Hematopoietic multipotent progenitor cell treated with erythropoietin and hydrocortisone succinate and interleukin-3 and kit ligand, for 8 days (in vitro differentiated cells): ENCODE measurements around the gene SLC26A1.

Experiments
- DNase-seq: peaks from one replicate; pipeline ENCODE4 v3.0.0-alpha.2; 2015

Gene SLC26A1, protein sequence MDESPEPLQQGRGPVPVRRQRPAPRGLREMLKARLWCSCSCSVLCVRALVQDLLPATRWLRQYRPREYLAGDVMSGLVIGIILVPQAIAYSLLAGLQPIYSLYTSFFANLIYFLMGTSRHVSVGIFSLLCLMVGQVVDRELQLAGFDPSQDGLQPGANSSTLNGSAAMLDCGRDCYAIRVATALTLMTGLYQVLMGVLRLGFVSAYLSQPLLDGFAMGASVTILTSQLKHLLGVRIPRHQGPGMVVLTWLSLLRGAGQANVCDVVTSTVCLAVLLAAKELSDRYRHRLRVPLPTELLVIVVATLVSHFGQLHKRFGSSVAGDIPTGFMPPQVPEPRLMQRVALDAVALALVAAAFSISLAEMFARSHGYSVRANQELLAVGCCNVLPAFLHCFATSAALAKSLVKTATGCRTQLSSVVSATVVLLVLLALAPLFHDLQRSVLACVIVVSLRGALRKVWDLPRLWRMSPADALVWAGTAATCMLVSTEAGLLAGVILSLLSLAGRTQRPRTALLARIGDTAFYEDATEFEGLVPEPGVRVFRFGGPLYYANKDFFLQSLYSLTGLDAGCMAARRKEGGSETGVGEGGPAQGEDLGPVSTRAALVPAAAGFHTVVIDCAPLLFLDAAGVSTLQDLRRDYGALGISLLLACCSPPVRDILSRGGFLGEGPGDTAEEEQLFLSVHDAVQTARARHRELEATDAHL

DNA sequence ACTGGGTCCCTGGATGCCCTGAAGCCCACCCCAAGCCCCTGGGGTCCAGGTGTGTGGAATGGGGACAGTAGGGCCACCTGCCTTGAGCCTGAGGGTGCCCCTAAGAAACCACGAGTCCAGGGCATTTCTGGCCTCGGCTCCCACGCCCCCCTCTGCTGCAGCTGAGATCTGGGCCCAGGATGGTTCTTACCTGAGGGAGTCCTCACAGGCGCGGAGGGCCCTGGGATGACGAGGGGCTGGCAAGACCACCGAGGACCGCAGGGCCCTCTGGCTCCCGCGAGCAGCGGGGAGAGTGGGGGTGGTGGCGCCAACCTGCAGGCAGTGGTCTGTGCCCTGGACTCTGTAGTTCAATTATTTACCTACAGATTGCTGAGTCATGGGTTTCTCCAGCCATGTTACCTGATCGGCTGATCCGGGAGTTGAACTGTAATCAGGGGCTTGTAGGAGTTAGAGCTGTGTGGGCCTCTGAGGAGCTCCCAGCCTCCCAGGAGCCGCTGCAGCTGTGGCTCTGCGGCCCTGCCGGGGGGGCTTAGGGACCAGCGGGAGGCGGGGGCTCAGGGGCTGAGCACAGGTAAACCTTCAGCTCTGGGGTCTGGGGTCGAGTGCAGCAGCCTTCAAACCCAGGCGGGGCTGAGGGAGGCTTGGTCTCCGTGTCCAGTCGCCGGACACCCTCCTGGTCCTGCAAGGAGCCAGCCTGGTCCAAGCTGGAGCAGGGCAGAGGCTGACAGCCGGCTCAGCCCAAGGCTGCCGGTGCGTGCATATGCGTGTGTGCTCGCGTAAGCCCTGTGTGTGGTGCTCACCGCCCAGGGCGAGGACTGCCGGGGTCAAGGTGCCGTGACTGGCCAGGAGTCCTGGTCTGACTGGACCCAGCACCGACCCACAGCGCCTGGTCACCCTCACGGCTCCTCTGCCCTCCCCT lies at the start of gene SLC26A1:
TSS of gene SLC26A1 (minus strand) at position 294 of the 919 bp plus-strand sequence. CDS start 1,701 bp downstream, outside the sequence.
- DNase-seq = no peak

DNA sequence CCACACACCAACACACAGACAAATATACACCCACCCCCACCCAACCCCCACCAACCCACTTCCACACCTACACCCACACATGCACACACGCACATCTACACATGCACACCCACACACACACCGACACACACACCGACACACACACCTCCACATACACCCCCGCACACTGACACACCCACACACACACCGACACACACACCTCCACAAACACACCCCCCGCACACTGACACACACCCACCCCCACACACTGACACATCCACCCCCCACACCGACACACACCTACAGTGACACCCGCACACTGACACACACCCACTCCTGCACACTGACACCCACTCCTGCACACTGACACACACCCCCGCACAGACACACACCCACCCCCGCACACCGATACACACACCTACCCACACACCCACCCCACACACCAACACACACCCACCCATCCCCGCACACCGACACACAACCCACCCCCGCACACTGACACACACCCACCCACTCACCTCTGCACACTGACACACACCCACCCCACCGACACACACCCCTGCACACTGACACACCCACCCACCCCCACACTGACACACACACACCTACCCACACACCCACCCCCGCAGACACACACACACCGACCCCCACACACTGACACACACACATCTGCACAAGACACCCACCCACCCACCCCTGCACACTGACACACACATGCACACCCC lies 49.3 kb upstream of the SLC26A1 start:
- DNase-seq = no peak

DNA sequence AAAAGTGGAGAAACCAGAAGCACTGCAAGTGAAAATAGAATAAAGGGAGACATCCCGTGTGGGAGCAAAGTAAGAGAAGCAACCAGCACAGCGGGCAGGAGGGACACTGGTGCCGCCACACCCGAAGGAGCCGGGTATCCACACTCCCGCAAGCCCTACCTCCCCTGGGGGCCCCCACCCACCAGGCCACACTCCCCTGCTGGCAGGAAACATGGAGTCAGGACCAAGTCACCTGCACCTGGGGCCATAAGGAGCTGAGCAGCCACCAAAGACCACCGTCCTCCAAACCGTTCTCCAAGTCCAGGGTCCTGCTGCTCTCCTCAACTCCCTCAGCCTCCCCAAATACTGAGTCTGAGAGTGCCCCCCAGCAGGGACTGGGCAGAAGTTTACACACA lies 48.7 kb upstream of the SLC26A1 start:
- no peak for DNase-seq

DNA sequence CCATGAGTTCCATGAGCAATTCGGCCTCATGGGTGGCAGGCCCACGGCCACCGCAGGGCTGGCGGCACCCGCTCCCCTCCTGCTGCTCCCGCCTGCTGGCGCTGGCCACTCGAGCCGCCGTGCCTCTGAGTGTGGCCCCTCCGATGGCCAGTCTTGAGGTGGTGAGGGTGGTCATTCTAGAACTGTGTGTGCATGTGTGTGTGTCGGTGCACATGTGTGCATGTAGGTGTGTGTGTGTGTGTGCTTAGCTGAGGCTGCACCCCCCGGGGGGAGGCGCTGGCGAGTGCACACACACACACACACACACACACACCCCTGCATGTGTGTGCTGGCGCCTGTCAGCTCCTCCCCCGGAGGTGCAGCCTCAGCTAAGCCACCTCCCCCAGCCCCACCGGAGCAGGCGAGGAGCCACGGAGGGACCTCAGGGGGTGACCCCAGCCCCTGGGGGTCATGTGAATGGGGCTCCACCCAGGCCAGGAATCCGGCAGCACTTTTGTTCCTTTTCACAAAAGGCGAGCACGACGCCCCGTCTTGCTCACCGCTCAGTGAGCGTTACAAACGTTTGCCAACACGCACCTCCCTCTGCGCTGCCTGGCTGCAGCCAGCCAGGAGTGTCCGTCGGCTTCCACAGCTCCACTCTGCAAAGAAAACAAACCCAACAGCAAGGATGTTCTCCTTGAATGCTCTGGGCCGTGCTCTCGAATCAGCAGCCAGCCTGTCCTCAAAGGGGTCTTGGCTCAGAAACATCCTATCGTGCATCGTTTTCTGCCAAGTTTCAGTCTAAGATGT lies 48.1 kb upstream of the SLC26A1 start:
- no peak for DNase-seq

DNA sequence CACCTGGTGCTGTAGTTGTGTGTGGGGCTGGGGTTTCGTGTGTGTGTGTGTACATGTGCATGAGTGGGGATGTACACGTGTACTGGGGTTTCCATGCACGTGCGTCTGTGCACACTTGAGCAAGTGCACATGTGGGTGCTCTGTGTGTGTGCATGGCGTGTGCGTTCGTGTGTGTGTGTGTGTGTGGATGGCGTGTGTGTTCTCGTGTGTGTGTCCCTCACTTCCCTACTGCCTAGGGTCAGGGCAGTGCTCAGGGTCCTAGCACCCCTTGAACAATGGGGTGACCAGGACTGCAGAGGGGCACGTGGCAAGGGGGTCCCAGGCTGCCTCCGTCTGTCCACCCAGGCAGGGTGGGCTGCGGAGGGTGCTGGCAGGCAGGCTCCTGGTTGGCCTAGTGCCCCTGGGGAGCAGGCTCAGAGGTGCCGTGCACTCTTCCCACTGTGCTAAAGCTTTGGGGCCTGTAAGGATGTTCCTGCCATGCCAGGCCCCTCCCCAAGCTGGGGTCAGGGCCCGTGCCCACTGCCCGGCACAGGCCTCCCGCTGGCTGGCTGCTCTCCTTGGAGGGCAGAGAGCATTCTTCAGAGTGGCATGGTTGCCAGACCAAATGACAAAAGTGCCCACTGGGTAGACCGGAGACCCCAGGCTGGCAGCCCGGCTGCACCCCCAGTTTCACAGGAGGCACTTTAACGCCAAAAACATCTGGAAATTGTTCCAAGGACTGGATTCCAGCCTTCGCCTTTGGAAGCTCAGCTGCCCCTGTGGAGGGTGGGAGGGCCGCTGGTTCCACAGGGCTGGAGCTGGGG lies 47.3 kb upstream of the SLC26A1 start:
- no peak for DNase-seq

DNA sequence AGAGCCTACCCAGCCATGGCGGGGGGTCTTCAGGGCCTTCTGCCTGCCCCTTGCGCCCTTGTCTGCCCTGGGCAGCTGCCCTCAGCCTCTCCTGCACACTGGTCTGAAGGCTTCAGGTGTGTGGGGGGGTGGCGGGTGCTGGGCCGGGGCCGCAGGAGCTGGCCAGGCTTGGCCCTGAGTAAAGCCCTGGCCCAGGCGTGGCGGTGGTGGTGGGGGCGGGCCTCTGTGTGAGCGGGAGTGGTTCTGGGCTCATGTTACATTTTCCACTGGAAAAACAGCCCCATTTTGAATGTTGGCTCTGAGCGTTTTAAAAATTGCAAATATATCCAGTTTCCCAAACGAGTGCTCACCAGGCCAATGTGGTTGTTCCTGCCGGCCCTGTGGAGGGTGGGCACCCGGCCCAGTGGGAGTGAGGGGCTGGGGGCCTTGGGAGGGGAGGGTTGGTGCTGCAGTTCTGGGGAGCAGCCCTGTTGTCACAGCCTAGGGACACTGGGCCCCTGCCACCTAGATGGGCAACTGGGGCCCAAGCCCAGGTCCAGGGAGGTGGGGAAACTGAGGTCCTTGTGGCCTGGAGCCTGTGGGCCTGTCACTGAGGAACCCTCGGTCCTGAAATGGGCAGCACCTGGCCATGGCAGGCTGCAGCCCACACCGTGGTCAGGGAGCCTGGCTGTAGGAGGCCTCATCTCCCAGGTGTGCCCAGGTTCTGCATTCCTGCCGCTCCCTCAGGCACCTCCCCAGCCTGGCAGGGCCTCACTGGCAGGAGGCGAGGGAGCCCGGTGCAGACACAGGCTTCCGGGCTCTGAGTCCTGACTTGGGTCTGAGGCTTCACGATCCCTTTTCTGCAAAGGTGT lies 46.5 kb upstream of the SLC26A1 start:
- DNase-seq = no peak

DNA sequence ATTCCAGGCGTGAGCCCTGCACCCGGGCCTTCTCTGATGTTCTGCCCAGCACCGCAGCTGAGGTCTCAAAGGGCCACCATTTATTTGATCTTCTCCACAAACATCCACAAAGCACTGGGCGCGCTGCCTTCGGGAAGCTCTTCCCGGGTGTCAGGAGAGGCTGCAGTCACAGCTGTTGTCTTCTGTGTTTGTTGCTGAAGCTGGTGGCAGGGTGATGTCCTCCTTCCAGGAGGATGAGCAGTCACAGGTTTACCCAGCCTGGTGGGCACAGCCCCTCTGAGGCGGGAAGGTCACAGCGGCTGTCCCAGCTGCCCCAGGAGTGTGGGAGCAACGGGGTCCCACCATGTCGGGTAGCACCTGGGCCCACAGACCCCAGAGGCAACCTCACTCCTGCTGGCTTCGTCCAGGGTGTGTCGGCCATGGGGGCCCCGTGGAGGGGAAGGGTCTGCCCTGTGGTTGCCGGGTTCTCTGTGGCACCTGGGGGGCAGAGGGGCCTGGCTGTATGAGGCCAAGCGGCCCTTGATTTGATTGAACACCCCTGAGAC lies 45.8 kb upstream of the SLC26A1 start:
- no peak for DNase-seq

DNA sequence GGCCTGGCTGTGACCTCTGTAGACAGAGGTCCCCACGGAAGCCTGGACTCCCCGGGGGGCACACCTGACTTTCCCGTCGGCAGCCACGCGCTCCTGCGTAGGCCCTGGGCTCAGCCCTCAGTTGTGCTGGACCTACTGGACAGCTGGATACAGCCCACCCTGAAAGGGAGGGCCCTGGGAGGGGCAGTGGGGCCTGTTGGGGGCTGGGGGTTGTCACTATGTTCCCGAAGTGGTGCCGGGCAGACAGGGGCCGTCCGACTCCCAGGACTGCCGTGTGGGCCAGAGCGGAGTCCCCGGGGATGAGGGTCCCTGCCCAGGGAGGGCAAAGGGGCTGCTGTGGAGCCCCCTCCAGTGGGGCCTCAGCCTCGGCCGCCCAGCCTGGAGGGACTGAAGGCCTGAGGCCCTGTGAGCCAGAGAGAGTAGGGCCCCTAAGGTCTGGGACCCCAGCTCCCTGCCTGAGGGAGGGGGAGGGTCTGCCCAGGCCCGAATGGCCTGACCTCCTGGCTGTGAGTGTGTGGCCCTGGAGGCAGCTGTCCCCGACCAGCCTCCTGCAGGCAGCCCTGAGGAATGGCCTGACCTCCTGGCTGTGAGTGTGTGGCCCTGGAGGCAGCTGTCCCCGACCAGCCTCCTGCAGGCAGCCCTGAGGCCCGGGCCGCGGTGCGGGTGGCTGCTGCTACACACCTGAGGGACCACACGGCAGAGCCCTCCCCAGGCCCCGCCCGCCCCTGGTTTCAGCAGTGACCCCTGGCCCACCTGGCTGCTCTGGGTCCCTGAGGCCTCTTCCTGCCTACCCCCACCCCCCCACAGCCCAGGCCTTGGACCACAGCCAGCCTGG lies 44.0 kb upstream of the SLC26A1 start:
- no peak for DNase-seq

DNA sequence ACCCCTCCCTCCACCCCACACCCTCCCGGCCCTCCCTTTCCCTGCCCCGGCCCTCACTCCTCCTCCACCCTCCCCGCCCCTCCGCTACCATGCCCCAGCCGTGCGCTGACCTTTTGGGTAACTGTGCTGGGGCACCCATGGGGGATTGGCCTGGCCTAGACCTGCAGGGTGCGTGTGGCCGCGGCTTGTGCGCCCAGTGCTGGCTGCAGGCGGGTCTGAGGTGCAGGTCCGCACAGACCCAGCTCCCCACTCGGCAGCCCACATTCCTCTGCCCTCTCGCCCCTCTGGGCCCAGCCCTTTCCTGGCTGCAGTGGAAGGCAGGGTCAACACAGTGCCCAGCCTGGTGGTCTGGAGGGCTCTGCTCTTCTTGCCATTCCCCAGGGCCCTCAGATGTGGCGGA lies 42.9 kb upstream of the SLC26A1 start:
- DNase-seq = no peak

DNA sequence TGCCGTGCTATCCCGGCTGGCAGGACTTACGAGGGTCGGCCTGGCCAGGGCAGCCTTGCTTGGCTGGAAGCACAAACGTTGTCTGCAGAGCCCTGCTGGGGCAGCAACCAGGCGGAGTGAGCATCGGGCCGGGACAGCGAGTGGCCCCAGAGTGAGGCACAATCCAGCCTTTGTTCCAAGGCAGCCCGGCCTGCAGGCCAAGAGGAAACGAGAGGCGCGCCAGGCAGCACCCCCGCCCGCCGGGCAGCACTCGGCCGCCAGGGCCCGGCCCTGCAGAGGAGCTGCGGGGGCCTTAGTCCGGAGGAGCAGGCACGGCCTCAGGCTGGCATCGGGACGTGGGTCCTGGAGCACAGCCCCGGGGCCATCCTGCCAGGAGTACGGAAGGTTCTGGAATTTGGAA lies 42.3 kb upstream of the SLC26A1 start:
- no peak for DNase-seq

DNA sequence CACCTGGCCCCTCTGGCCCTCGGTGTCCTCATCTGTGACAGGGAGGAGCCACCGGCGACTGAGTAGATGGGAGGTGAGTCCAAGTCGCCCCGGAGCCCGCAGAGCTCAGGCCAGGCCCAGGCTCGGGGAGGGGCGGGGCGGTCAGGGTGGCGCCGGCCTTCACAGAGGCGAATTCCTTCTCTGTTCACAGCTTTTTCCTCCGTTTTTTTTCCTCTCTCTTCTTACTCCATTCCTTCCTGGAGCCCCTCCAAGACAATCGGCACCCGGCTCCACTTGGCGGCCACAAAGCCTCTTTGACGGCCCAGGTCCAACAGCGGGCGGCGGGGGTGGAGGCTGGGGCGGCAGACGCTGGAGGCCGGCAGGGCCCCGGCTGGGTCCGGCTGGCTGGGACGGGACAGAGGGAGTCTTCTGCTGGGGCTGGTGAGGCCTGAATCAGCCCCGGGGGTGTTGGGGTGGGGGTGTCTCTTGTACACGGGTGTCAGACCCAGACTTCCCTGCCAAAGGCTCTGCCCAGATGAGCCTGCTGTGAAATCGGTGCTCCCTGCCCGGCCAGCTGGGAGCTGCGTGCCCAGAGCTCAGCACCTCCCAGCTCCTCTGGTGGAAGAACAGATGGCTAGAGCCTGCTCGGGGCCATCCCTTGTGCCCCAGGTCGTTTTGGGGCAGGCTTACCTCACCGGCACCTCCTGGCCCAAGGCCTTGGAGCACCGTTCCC lies 40.8 kb upstream of the SLC26A1 start:
- no peak for DNase-seq

DNA sequence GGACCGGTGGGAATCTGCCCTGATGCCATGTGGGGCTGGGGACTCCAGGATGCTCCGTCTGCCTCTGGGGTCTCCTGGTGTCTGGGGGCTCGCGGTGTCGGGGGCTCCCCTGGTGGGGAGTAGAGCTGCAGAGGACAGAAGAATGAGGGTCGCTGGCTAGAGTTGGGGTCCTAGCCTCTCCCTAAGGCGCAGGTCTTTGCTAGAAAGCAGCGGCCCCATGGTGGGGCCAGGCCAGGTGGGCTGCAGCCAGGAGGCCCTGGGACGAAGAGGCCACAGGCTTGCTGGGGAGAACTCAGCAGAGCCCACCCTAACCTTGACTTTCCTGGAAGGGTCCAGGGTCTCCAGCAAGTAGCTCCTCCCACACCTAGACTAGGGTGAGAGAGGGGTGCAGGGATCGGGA lies 39.7 kb upstream of the SLC26A1 start:
- DNase-seq = no peak

DNA sequence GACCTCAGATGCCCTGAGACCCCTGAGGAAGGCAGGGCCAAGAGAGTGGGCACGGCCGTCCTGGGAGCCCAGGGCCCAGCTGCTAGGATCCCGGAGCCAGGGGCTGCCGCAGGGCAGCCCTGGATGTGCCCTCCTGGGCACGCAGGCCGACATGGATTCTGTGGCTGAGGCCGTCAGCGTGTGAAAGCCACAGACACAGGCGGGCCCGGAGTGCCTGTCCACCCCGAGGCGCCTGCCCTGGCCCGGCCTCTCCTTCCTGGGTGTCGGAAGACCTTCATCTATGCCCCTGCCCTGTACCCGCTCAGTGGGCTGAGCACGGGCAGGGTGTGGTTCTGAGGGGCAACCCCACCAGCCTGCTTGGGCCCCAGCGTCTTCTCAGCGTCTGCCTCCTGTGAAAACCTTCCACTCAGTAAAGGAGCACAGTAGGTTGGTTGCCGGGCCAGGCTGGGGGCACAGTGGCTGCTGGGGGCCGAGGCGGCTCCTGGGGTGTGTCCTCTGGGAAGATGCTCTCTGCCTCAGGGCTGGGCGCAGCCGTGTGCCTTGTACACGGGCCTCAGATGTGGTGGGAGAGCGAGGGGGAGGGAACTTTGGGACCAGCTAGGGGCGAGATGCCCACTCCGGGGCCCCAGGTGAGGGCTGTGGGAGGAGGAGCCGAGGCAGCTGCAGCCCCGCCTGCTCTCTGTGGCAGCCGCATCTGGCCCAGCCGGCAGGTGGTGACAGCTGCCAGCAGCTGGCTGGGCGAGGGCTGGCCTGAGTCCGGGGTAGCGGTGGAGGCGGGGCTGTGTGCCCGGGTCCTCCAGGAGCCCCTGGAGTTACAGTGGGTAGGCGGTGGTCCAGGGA lies 39.0 kb upstream of the SLC26A1 start:
- no peak for DNase-seq

DNA sequence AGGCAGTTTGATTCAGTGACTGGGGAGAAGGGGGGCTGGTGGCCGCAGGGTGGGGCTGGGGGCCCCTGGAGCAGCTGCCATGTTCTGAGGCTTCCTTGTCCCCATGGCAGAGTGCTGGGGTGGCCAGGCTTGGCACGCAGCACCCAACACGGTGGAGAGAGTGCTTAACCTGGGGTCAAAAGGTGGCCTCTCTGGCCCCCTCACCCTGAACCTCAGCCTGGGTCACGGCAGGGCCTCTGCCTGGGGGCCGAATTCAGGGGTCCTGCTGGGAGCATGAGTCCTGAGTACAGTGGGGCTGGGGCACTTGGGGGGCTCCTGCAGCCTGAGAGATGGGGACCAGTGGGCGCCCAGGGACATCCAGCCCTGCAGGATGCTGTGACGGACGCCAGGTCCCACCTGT lies 38.1 kb upstream of the SLC26A1 start:
- DNase-seq = no peak

DNA sequence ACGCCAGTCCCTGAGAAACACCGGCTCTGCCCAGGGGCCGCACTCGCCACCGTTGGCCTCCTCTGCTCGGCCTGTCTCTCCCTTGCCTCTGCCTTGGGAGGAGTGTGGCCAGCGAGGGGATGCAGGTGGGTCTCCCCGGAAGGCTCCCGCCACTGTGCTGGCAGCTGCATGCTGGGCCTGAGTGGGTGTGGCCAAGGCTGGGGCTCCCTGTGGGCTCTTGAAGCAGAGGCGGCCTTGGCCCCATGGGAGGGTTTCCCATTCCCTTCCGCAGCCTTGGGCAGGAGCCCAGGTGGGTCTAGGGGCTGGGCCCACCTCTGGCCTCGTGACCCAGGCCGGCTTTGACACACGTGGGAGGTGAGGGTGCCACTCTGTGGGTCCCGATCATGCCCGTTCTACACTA lies 37.4 kb upstream of the SLC26A1 start:
- peak; percentile 55 for DNase-seq

DNA sequence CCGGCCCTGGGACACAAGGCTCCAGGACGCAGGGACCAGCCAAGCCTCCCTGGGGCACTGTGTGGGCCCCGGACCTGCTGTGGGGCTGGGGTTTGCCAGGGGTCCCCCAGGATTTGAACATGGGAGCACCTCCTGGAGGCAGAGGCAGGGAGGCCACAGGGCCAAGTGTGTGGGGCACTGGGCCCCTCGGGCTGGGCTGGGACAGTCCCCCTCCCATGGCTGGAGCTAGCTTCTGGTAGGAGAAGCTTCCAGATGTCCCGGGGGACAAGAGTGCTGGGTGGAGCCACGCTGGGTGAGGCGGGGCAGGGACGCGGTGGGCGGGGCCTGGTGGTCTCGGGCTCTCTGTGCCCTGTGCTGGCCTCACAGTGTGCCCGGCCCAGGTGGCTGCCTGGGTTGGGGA lies 36.8 kb upstream of the SLC26A1 start:
- peak; percentile 60 for DNase-seq

DNA sequence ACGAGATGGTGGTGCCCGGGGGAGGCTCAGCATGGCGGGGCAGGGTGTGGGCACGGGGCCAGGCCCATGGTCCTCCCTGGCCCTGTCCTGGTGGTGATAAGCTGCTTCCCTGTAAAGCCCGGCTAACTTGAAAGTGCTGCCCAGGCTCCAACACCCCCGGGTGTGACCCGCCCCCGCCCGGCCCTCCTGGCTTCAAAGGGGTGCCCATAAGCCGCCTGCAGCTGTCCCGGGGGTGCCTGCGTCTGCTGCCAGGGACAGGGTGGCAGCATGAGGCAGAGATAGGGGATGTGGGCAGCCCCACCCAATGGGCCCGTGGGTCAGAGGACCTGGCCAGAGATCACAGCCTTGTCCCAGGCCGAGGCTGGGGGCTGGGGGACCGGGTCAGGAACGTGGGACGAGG lies 36.3 kb upstream of the SLC26A1 start:
- DNase-seq = peak; percentile 94
